ENCODE results near the gene CAMTA1. TPM values are rescaled to one million over a fixed set of nuclear protein-coding genes. Genes with fewer than 3 reads are reported as not detected.

The CAMTA1 gene
- total RNA-seq, 1 experiment from 2014 or later: 82.2 TPM

- no TSS peak for BruUV-seq (replicated peaks)
- ChIA-PET POLR2A (interaction anchor here (0.7 kb wide), 1 partner anchor 516 kb away, joined by 3 read pairs; no protein-coding TSS in a partner anchor), CTCF (no interaction called here)
- no peaks in the 10 kb centered on the region for H3K9me3 ChIP-seq (ENCODE audit: control insufficient read depth, insufficient read depth, low read depth, low read length)
- no peaks in the 10 kb centered on the region for H3K27me3 ChIP-seq (ENCODE audit: control insufficient read depth, insufficient read depth, low read length)
- H3K27ac ChIP-seq (ENCODE audit: low read length): no peak overlapping the region
- DNase-seq (ENCODE audit: low read depth, low spot score) (no peak), ATAC-seq (no peak)
- H3K4me3 ChIP-seq (ENCODE audit: low read depth in 2 of 2, low read length in 2 of 2): no peak overlapping the region
- H3K36me3 ChIP-seq (ENCODE audit: control insufficient read depth, insufficient read depth, low read length): no peaks in the 10 kb centered on the region
- in situ Hi-C loops (cut with HindIII; ENCODE audit: low pct_unique_long_range_greater_than_20kb, low sequenced_read_pairs) (no loop called here), intact Hi-C loops (cut with micrococcal nuclease; ENCODE audit: unreplicated experiment) (loop anchor here (5.0 to 10.0 kb wide), 2 partner anchors 191 to 603 kb away; no protein-coding TSS in a partner anchor)
- no peaks in the 10 kb centered on the region for H3K4me1 ChIP-seq (ENCODE audit: control insufficient read depth, insufficient read depth, low read length)
- no peak for TF ChIP-seq REST (IDR thresholded peaks at IDR 0.05; ENCODE audit: insufficient read depth in 1 of 2, low read depth in 2 of 2, low read length in 1 of 2)
- TF ChIP-seq CTCF (IDR thresholded peaks at IDR 0.05): no peak
- TF ChIP-seq POLR2AphosphoS5 (IDR thresholded peaks at IDR 0.05; ENCODE audit: low read depth, low read length): no peak
- no peak for TF ChIP-seq TCF7L2 (IDR thresholded peaks at IDR 0.05; ENCODE audit: low read depth, low read length)
- TF ChIP-seq SIN3A (IDR thresholded peaks at IDR 0.05; ENCODE audit: borderline replicate concordance, insufficient read depth, low read depth, low read length): no peak
These were observed 860.4 kb downstream of the CAMTA1 start for GRCh38 chr1:7645751-7646048.

GRCh38 chr1:7646164-7646563, 860.9 kb downstream of the CAMTA1 start:
- H3K4me1 ChIP-seq (ENCODE audit: control insufficient read depth, insufficient read depth, low read length): no peaks in the 10 kb centered on the region

More at GRCh38 chr1:7646164-7646563, 860.9 kb downstream of the CAMTA1 start:
- ChIA-PET POLR2A (no interaction called here), CTCF (no interaction called here)
- Histone ChIP-seq H3K4me3 (ENCODE audit: low read depth in 2 of 2, low read length in 2 of 2) (no peak overlapping the region), H3K27me3 (ENCODE audit: control insufficient read depth, insufficient read depth, low read length) (no peaks in the 10 kb centered on the region), H3K27ac (ENCODE audit: low read length) (no peak overlapping the region), H3K9me3 (ENCODE audit: control insufficient read depth, insufficient read depth, low read depth, low read length) (no peaks in the 10 kb centered on the region), H3K36me3 (ENCODE audit: control insufficient read depth, insufficient read depth, low read length) (no peaks in the 10 kb centered on the region)
- intact Hi-C loops (cut with micrococcal nuclease; ENCODE audit: unreplicated experiment) (loop anchor here (5.0 to 10.0 kb wide), 2 partner anchors 191 to 604 kb away; no protein-coding TSS in a partner anchor), in situ Hi-C loops (cut with HindIII; ENCODE audit: low pct_unique_long_range_greater_than_20kb, low sequenced_read_pairs) (no loop called here)
- DNase-seq (ENCODE audit: low read depth, low spot score): no peak
- no peak for TF ChIP-seq CTCF (IDR thresholded peaks at IDR 0.05)
- TF ChIP-seq REST (IDR thresholded peaks at IDR 0.05; ENCODE audit: insufficient read depth in 1 of 2, low read depth in 2 of 2, low read length in 1 of 2): no peak
- TF ChIP-seq TCF7L2 (IDR thresholded peaks at IDR 0.05; ENCODE audit: low read depth, low read length): no peak
- TF ChIP-seq POLR2AphosphoS5 (IDR thresholded peaks at IDR 0.05; ENCODE audit: low read depth, low read length): no peak
- TF ChIP-seq SIN3A (IDR thresholded peaks at IDR 0.05; ENCODE audit: borderline replicate concordance, insufficient read depth, low read depth, low read length): no peak
- no TSS peak for BruUV-seq (replicated peaks)
- no peak for ATAC-seq
